Mesenchymal stem cell (in vitro differentiated cells and primary cell): Measurements from ENCODE around the gene CAPN10.

Experiments used
- DNase-seq: peaks from one replicate; pipeline ENCODE4 v3.0.0-alpha.2; 2013
- H2AFZ ChIP-seq: one replicate; pipeline ENCODE4 v1.6.1; 2013; ENCODE audit warnings: low read depth, mild to moderate bottlenecking, control low read depth, inconsistent platforms, low read length, moderate library complexity
- H2AK5ac ChIP-seq: 2 replicates; pipeline ENCODE4 v1.6.1; 2013; ENCODE audit warnings: low read length, moderate library complexity, mild to moderate bottlenecking, inconsistent platforms; ENCODE audit not compliant: severe bottlenecking
- H2BK120ac ChIP-seq: one replicate; pipeline ENCODE4 v1.6.1; 2013; ENCODE audit warnings: low read depth, mild to moderate bottlenecking, inconsistent platforms, low read length, moderate library complexity
- H2BK12ac ChIP-seq, 2 experiments: one replicate each; pipeline ENCODE4 v1.6.1; 2013; ENCODE audit warnings: inconsistent platforms in 2 of 2, low read length in 2 of 2, mild to moderate bottlenecking in 2 of 2, moderate library complexity in 2 of 2, control low read depth in 1 of 2
- H2BK15ac ChIP-seq: one replicate; pipeline ENCODE4 v1.6.1; 2013; ENCODE audit warnings: mild to moderate bottlenecking, low read depth, inconsistent platforms; ENCODE audit not compliant: poor library complexity, severe bottlenecking
- H2BK5ac ChIP-seq: 2 replicates; pipeline ENCODE4 v1.6.1; 2013; ENCODE audit warnings: low read depth, mild to moderate bottlenecking, low read length, control low read depth, inconsistent platforms; ENCODE audit not compliant: poor library complexity, severe bottlenecking
- H3K14ac ChIP-seq, 2 experiments: one replicate each; pipeline ENCODE4 v1.6.1; 2013; ENCODE audit warnings: inconsistent platforms in 2 of 2, low read length in 2 of 2, control low read depth in 1 of 2, mild to moderate bottlenecking in 1 of 2, moderate library complexity in 1 of 2
- H3K18ac ChIP-seq, 2 experiments: one replicate each; pipeline ENCODE4 v1.6.1; 2013; ENCODE audit warnings: inconsistent platforms in 2 of 2, low read length in 2 of 2, control low read depth in 1 of 2, low read depth in 1 of 2, mild to moderate bottlenecking in 1 of 2
- H3K23ac ChIP-seq, 2 experiments: one replicate each; pipeline ENCODE4 v1.6.1; 2013; ENCODE audit warnings: inconsistent platforms in 2 of 2, low read length in 2 of 2, mild to moderate bottlenecking in 2 of 2, moderate library complexity in 2 of 2, control low read depth in 1 of 2
- H3K27ac ChIP-seq: 2 replicates; pipeline ENCODE4 v1.5.1; 2013; ENCODE audit warnings: mild to moderate bottlenecking, moderate library complexity, low read length, control low read depth, inconsistent platforms; ENCODE audit not compliant: poor library complexity, severe bottlenecking
- H3K27me3 ChIP-seq, 2 experiments: 2 replicates each; pipeline versions ENCODE4 v1.6.1 to v1.7.0; 2013; ENCODE audit warnings: low read length in 2 of 2, mild to moderate bottlenecking in 2 of 2, moderate library complexity in 2 of 2, control low read depth in 1 of 2, inconsistent platforms in 1 of 2; ENCODE audit not compliant: control insufficient read depth in 1 of 2, insufficient read depth in 1 of 2
- H3K36me3 ChIP-seq, 2 experiments: 2 replicates each; pipeline versions ENCODE4 v1.6.1 to v1.7.0; 2013; ENCODE audit warnings: low read length in 2 of 2, control low read depth in 1 of 2, inconsistent platforms in 1 of 2, low read depth in 1 of 2, mild to moderate bottlenecking in 1 of 2; ENCODE audit not compliant: insufficient read depth in 2 of 2, control insufficient read depth in 1 of 2
- H3K4ac ChIP-seq, 2 experiments: one replicate each; pipeline ENCODE4 v1.6.1; 2013; ENCODE audit warnings: inconsistent platforms in 2 of 2, low read length in 2 of 2, mild to moderate bottlenecking in 2 of 2, moderate library complexity in 2 of 2, control low read depth in 1 of 2, low read depth in 1 of 2
- H3K4me1 ChIP-seq: 2 replicates; pipeline ENCODE4 v1.6.1; 2013; ENCODE audit warnings: low read depth, low read length, control low read depth; ENCODE audit not compliant: control insufficient read depth, insufficient read depth
- H3K4me2 ChIP-seq: 2 replicates; pipeline ENCODE4 v1.6.1; 2013; ENCODE audit warnings: low read length, mild to moderate bottlenecking, inconsistent platforms; ENCODE audit not compliant: poor library complexity, severe bottlenecking
- H3K4me3 ChIP-seq, 2 experiments: 2 replicates each; pipeline versions ENCODE4 v1.5.1 to v1.7.0; 2013; ENCODE audit warnings: low read length in 2 of 2, mild to moderate bottlenecking in 2 of 2, control low read depth in 1 of 2, low read depth in 1 of 2; ENCODE audit not compliant: insufficient read depth in 1 of 2
- H3K79me1 ChIP-seq: replicated peaks from 2 replicates; pipeline ENCODE4 v1.6.1; 2013; ENCODE audit warnings: mild to moderate bottlenecking, control low read depth, low read length, inconsistent platforms; ENCODE audit not compliant: poor library complexity, severe bottlenecking
- H3K9ac ChIP-seq: 2 replicates; pipeline ENCODE4 v1.7.0; 2013; ENCODE audit warnings: mild to moderate bottlenecking, low read length, moderate library complexity
- H3K9me3 ChIP-seq: 2 replicates; pipeline ENCODE4 v1.7.0; 2013; ENCODE audit warnings: mild to moderate bottlenecking, low read length; ENCODE audit not compliant: control insufficient read depth
- H4K8ac ChIP-seq: one replicate; pipeline ENCODE4 v1.6.1; 2013; ENCODE audit warnings: inconsistent platforms, mild to moderate bottlenecking, low read length, moderate library complexity
- H4K91ac ChIP-seq: one replicate; pipeline ENCODE4 v1.6.1; 2013; ENCODE audit warnings: mild to moderate bottlenecking, low read length, inconsistent platforms
- WGBS: methylation state at CpG from one replicate; pipeline ENCODE4 v1.1.7; 2013; ENCODE audit warnings: mixed read lengths; 5-methylcytosine and 5-hydroxymethylcytosine counted together

The CAPN10 gene

DNA sequence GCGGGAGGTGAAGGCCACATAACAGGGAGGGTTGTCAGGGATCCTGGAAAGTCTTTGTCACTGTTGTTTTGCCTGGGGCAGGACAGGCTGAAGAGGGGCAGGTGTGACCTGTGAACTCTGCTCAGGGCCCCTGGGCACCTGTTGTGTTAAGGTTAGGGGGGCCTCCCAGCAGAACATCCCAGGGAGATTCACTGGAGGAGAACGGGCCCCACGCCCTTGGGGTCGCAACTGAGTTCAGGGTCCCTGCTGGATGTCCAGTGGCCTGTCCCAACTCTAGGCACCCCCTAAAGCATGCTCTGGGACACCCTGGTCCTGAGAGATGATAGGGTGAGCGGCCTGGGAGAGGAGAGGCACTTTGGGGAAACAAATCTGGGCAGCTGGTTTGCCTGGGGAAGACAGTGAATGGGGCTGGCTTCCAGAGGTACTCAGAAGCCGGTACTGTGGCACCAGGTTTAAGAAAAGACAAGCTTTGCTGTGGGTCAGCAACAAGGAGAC lies 61.7 kb downstream of the CAPN10 start:
- Histone ChIP-seq H3K4me1 (no peaks in the 10 kb centered on the region), H2AFZ (no peak overlapping the region), H3K18ac (no peak overlapping the region), H3K9me3 (no peaks in the 10 kb centered on the region), H3K4me3 (no peak overlapping the region), H2BK15ac (no peak overlapping the region), H2BK120ac (no peak overlapping the region), H3K4me2 (no peak overlapping the region), H4K91ac (no peak overlapping the region), H2AK5ac (no peak overlapping the region), H2BK5ac (no peak overlapping the region), H3K36me3 (no peaks in the 10 kb centered on the region), H3K27me3 (peaks cover 45 to 98% of the 10 kb centered on the region in 2 experiments), H3K14ac (no peak overlapping the region), H3K4ac (no peak overlapping the region), H3K23ac (no peak overlapping the region), H4K8ac (no peak overlapping the region), H2BK12ac (no peak overlapping the region), H3K9ac (no peak overlapping the region), H3K27ac (no peak overlapping the region), H3K79me1 (no peaks in the 10 kb centered on the region)
- 78% methylated on average over 6 of the region's 6 CpGs for WGBS
- DNase-seq, result no peak
